GM12892 (cell line): Measurements from ENCODE around the gene PIP4K2A.

Experiments used
- DNase-seq: peaks from one replicate; pipeline ENCODE4 v3.0.0; 2011; ENCODE audit not compliant: insufficient read length
- FAIRE-seq: peaks from 2 replicates; lab custom pipeline; 2011; peaks lifted over from hg19 to GRCh38; lab: Jason Lieb, UNC
- POLR2A ChIP-seq: IDR thresholded peaks from 2 replicates; pipeline ENCODE4 v1.6.1; 2011; ENCODE audit warnings: low read depth, low read length, control low read depth
- POLR2AphosphoS5 ChIP-seq: IDR thresholded peaks from 2 replicates; pipeline ENCODE4 v1.6.1; 2011; ENCODE audit warnings: low read depth, low read length, control low read depth
- TAF1 ChIP-seq: IDR thresholded peaks from 2 replicates; pipeline ENCODE4 v1.6.1; 2011; ENCODE audit warnings: low read depth, mild to moderate bottlenecking, control low read depth, low read length, borderline replicate concordance

Gene PIP4K2A

DNA sequence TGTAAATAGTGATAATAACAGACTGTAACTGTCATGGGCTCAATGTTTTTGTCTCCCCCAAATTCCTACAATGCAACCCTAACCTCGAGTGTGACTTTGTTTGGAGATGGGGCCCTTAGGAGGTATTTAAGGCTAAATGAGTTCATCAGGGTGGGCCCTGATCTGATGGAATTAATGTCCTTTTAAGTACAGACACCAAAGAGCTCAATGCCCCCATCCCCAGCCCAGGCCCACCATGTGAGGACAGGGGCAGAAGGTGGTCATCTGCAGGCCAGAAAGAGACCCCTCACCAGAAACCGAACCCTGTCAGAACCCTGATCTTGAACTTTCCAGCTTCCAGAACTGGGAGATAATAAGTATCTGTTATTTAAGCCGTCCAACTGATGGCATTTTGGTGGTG is 83.2 kb downstream of the PIP4K2A start:
- TF ChIP-seq POLR2AphosphoS5 (no peak), TAF1 (no peak), POLR2A (no peak)
- FAIRE-seq (no peak), DNase-seq (no peak)

DNA sequence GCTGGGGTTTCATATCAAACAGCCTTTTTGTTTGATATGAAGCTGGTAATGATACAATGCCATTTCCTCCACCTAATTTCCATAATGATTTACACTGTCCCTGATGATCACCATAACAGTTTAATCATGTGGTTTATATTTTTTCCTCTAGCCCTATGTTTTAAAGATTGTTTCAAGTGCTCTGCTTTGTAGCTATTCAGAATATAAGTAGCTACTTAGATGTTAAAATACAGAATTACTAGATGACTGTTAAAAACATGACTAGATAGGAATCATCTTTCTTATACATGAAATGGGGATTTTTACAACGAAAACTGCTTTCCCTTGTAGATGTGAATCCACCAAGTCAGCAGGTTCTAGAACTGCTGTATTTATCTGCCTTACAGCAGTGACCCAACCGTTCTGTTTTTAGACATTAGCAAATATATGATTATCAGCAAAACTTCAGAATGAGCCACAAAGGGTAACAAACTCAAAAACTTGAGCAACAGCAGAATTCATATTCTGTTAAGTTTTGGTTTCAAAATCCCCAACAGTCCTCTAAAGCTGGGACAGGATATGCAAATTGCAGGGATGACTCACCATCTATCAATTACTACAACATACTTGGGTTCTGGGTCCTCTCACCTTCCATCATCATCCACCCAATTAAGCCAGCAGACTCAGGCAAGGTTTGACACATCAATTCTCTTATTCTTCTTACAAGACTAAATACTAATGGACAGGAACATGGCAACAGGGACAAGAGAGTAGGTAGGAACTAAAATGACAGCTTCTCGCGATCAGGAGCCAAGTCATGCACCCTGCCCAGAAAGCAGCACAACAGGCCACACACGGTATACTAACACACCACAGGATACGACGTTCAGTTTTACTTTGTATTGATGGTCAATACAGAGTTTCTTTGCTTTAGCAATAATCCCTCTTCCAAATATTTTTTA is 83.9 kb downstream of the PIP4K2A start:
- DNase-seq (no peak), FAIRE-seq (peak; percentile 97)
- no peak; the same call in 1 of the 2 replicates for TF ChIP-seq POLR2A
- TF ChIP-seq TAF1, result no peak
- no peak for TF ChIP-seq POLR2AphosphoS5

DNA sequence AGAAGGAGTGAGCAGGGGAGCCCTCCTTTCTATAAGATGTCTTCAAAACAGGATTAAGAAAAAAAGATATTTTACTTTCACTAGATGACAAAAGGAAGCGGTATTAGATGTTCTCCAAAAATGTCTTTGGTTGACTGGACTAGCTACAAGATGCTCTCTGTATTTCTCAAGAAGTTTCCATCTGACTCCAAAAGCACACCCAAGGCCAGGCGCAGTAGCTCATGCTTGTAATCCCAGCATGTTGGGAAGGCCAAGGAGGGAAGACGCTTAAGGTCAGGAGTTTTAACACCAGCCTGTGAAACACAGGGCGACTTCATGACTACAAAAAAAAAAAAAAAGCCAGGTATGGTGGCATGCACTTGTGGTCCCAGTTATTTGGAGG is 84.5 kb downstream of the PIP4K2A start:
- no peak for TF ChIP-seq TAF1
- TF ChIP-seq POLR2A, result 0 out of 2 replicates have a peak, but pooled peaks have one; percentile 29
- FAIRE-seq (peak; percentile 81), DNase-seq (no peak)

DNA sequence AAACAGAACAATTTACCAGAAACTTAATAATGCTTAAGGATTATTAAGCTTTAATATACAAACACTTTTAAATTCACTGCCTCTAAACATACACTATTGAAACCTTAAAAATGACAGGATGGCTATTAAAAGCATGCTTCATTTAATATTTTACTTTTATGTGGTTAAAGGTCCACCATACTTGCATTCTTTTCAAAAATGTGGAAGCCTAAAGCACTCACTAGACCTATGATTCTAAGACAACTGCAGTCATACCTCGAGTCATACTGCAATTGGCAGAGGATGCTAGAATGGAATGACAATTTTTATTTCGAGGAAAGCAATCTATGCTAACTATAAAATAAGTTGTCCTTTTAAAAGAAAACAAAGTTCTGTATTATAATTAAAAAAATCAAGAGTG is 85.3 kb downstream of the PIP4K2A start:
- no peak for DNase-seq
- TF ChIP-seq TAF1, result no peak
- TF ChIP-seq POLR2A, result no peak
- TF ChIP-seq POLR2AphosphoS5, result no peak
- FAIRE-seq, result peak; percentile 17

DNA sequence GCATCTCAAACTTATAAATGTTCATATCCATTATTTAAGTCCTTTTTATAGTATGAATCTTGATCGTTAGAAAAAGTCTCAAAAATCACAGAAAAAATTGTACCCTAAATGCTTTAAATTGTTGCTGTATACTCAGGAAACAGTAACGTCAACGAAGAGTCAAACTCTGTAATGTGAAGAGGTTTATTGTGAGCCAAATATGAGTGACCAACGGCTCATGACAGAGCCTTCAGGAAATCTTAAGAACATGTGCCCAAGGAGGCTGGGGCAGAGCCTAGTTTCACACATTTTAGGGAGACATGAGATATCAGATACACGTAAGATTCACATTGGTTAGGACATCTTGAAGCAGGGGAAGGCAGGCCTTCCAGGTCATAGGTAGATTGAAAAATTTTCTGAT is 86.1 kb downstream of the PIP4K2A start:
- TF ChIP-seq TAF1 (no peak), POLR2AphosphoS5 (no peak), POLR2A (no peak)
- DNase-seq, result no peak
- no peak for FAIRE-seq

DNA sequence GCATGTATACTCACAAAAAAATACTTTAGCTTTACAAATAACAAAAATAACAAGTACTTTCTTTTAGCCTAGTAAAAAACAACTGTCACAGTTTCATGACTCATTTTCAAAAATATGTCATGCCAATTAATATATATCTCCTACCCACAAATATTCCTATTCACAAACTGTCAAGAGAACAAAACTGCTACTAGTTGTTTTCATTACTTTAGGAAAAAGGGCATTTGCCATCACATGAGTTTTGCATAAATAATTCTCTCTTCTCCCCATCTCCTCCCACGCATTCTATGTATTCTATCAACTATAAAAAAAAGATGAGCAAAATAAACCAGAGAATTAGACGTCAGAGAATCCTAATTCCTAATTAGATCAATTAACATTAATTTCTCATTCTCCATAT is 87.6 kb downstream of the PIP4K2A start:
- DNase-seq (no peak), FAIRE-seq (no peak)
- TF ChIP-seq TAF1 (no peak), POLR2A (no peak)

DNA sequence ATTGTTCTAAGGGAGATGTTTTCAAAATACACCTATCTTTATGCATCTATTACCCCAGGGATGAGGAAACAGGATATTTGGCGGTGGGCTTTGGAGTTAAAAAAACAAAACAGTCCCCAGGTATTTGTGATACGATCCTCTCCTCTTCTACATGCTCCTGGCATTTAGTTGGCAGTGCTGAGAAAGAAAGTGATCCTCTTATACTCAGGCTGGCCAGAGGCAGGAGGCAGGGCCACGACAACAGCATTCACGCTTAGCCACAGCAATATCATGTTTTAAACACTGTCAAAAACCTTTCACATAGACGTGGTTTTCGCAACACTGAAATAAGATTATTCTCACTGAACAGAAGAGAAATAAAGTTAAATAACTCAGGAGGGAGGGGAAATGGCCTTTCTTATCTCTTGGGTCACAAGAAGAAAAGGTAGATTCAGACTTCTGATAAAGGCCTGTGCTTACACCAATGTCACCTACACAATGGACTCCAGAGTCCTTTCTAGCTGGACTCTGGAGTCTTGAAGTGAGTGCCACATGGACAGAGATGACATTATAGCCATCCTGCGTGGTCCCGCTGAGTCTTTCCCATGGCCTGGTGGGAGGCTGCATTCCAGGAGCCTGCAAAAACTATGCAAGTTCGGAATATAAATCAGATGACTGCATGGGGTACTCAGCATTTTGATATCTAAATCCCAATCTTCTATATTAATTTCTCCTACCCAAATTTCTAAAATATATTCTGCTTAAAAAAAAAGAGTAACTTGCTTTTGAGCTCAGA is 88.7 kb downstream of the PIP4K2A start:
- DNase-seq (no peak), FAIRE-seq (peak; percentile 30)

DNA sequence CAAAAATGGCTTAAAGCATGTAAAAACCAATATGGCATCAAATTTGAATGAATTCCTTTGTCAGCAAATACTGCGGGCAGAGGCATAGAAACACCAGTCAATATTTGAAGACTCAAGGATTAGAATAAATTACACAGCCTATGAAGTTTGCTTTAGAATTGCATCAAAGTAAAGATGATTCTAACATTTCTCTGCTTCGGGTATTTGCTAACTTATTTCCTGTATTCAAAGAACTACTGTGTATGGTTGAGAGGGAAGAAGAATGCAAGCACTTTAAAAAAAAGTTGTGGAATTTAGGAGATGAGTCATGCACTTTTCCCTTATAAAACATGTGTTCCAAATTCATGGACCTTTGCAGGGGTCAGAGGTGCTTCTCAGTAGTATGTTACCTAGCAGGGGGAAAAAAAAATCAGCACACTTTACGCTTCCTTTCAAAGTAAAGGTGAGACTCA is 90.1 kb downstream of the PIP4K2A start:
- TF ChIP-seq POLR2A (no peak), POLR2AphosphoS5 (no peak), TAF1 (no peak)
- no peak for DNase-seq
- no peak for FAIRE-seq

More for the DNA sequence above, 88.7 kb downstream of the PIP4K2A start:
- TF ChIP-seq TAF1, result no peak

DNA sequence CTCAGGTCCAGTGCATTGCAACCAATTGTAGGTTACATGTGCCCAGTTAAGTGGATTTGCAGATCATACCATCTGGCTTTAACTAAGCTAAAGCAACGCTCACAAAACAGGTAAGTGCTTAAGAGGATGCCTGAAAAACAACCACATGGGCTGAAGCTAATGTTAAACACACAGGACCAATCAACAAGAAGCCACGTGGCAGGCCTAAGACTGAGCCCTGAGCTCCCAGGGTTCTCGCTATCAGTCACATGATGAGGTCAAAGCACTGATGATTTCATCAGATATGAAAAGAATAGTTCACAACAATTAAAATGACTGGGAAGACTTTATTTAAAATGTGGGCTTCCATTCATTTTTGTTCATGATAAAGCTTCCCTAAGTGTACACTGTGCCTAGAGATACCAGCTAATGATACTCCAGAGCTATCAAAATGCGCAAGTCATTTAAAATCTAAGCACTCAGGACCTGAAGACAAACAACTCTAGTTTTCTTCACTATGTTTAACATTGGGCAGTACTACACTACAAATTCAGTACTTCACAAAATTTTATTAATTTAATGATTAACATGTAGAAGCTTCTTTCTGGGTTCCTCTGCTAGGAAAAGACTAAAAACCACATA is 90.6 kb downstream of the PIP4K2A start:
- DNase-seq, result no peak
- FAIRE-seq, result no peak
- TF ChIP-seq POLR2A (no peak), POLR2AphosphoS5 (no peak), TAF1 (no peak)

DNA sequence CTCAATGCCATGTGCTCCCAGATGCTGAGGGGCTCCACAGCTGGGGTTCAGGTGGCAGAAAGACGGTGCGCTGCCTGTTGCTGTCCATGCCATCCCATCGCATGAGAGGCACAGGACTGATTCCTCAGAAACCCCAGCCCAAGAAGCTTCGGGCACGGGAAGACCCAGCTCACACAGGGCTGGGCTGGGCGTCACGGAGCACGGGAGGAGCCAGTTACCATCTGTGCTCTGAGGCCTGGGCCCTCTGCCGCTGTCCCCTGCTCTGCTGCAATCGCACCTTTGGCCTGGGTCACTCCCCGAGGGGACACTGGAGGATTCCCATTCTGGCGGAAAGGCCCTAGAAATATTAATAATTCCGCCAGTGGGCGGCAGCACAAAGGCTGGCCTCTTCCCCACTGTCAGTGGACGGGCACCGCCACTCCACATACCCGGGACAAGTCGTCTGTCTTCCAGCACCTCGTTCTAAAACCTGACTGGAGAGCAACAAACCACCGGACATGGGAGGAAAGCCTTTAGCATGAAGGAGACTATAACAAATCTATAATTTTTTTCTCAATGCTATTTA is 92.1 kb downstream of the PIP4K2A start:
- no peak for TF ChIP-seq TAF1
- TF ChIP-seq POLR2AphosphoS5, result no peak
- TF ChIP-seq POLR2A, result no peak
- peak; percentile 33 for FAIRE-seq

DNA sequence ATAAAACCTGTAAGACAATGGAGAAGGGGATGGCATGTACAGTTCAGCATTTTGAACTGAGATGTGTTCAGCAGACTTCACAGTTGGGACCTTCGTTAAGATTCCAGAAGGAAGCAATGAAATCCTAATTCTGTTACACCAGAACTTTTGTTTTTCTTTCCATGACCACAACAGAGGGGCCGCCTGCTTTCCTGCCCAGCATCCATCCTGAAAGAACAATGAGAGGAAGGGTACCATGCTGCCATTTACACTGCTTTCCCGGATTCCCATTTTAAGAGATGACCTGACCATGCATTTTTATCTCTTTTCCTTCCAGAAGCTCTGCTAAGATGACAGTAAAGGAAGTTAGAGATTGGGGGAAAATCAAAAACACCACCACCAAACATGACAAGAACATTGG is 92.7 kb downstream of the PIP4K2A start:
- FAIRE-seq, result peak; percentile 54
- TF ChIP-seq POLR2AphosphoS5, result no peak
- no peak for TF ChIP-seq TAF1
- TF ChIP-seq POLR2A, result no peak

More for the DNA sequence above, 92.1 kb downstream of the PIP4K2A start:
- no peak for DNase-seq

DNA sequence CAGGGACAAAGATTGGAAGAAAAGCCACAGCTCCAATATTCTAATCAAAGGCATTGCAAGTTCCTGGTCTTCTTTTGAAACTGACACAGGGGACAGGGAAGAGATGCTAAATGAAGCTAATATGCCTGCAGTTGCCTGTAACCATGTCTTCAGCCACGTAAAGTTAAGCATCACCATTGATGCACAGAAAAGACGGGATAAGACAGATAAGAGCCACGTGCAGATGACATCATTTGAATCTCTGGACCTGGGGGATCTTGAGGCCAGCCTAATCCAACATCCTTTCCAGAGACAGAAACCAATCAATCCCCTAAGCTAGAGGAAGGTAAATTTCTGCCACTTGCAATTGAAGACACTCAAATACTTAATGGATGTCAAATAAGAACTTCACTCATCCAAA is 93.4 kb downstream of the PIP4K2A start:
- no peak for FAIRE-seq
- no peak for TF ChIP-seq POLR2AphosphoS5
- no peak for TF ChIP-seq POLR2A
- TF ChIP-seq TAF1, result no peak
- DNase-seq, result no peak

More for the DNA sequence above, 92.7 kb downstream of the PIP4K2A start:
- DNase-seq, result no peak
